SU-DHL-6 (cell line): ENCODE measurements around the gene SERTAD4.
"Not testable (repeated sequence)": the region's sequence is repeated elsewhere in the genome, so short reads cannot be mapped to it uniquely, and the experiment has no call there.

ENCODE experiments used
- EZH2phosphoT487 ChIP-seq: fragments of 200-600 bp; sonication (generic), shearing (Covaris generic); conservative IDR thresholded peaks from 2 replicates; pipeline ENCODE4 v1.6.1; 2018; ENCODE audit warnings: mild to moderate bottlenecking, antibody characterized with exemption, low read length, moderate library complexity, mixed read lengths
- TF ChIP-seq, protein P1 (sequence below): fragments of 200-600 bp; sonication (generic); IDR thresholded peaks from one replicate; pipeline ENCODE4 v1.5.1; 2017; ENCODE audit warnings: antibody characterized with exemption, mild to moderate bottlenecking, low read length, moderate library complexity; ENCODE audit not compliant: insufficient read depth, poor library complexity, severe bottlenecking

- TF ChIP-seq, protein P1, sequence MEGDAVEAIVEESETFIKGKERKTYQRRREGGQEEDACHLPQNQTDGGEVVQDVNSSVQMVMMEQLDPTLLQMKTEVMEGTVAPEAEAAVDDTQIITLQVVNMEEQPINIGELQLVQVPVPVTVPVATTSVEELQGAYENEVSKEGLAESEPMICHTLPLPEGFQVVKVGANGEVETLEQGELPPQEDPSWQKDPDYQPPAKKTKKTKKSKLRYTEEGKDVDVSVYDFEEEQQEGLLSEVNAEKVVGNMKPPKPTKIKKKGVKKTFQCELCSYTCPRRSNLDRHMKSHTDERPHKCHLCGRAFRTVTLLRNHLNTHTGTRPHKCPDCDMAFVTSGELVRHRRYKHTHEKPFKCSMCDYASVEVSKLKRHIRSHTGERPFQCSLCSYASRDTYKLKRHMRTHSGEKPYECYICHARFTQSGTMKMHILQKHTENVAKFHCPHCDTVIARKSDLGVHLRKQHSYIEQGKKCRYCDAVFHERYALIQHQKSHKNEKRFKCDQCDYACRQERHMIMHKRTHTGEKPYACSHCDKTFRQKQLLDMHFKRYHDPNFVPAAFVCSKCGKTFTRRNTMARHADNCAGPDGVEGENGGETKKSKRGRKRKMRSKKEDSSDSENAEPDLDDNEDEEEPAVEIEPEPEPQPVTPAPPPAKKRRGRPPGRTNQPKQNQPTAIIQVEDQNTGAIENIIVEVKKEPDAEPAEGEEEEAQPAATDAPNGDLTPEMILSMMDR: not testable (repeated sequence)
- not testable (repeated sequence) for TF ChIP-seq EZH2phosphoT487
These were observed 44.6 kb upstream of the SERTAD4 start for GRCh38 chr1:210187849-210188606.
